ENCODE measurements around the gene S100Z. TPM values are rescaled to one million over a fixed set of nuclear protein-coding genes. Genes with fewer than 3 reads are reported as not detected.
A peak's percentile ranks its signal among the peaks of the same experiment; 100 is the strongest.

The S100Z gene
- total and polyA plus RNA-seq, 4 donors, result 0.77 to 1.9 (median 1.5) TPM

- TF ChIP-seq CTCF (IDR thresholded peaks at IDR 0.05; ENCODE audit: control extremely low read depth, extremely low read depth), result no peak
- Histone ChIP-seq H3K27me3 (ENCODE audit: control insufficient read depth in 3 of 3, insufficient read depth in 3 of 3, low read length in 2 of 3) (no peaks in the 10 kb centered on the region), H3K4me3 (no peak overlapping the region), H3K36me3 (ENCODE audit: control insufficient read depth in 4 of 4, insufficient read depth in 4 of 4, low read length in 4 of 4) (no peaks in the 10 kb centered on the region), H3K9ac (ENCODE audit: insufficient read depth in 1 of 2, low read length in 2 of 2) (no peak overlapping the region), H3K27ac (ENCODE audit: low read depth in 1 of 2, low read length in 1 of 2) (no peak overlapping the region), H3K4me1 (ENCODE audit: control insufficient read depth in 5 of 5, insufficient read depth in 5 of 5, low read length in 5 of 5) (peaks cover 0 to 4% (median 0%) of the 10 kb centered on the region in 5 donors), H3K9me3 (ENCODE audit: control insufficient read depth in 4 of 4, insufficient read depth in 3 of 4, low read length in 3 of 4) (no peaks in the 10 kb centered on the region)
- ATAC-seq (ENCODE audit: insufficient read depth, low FRiP score) (no peak), DNase-seq (no peak)
- 91 to 95% methylated on average over 2 of the region's 2 CpGs for WGBS, 2 donors
Observed at GRCh38 chr5:76866503-76866902, 16.7 kb downstream of the S100Z start.

- DNase-seq (no peak), ATAC-seq (ENCODE audit: insufficient read depth, low FRiP score) (no peak)
- Histone ChIP-seq H3K27me3 (ENCODE audit: control insufficient read depth in 3 of 3, insufficient read depth in 3 of 3, low read length in 2 of 3) (no peaks in the 10 kb centered on the region), H3K4me3 (no peak overlapping the region), H3K27ac (ENCODE audit: low read depth in 1 of 2, low read length in 1 of 2) (no peak overlapping the region), H3K36me3 (ENCODE audit: control insufficient read depth in 4 of 4, insufficient read depth in 4 of 4, low read length in 4 of 4) (no peaks in the 10 kb centered on the region), H3K4me1 (ENCODE audit: control insufficient read depth in 5 of 5, insufficient read depth in 5 of 5, low read length in 5 of 5) (no peaks in the 10 kb centered on the region), H3K9me3 (ENCODE audit: control insufficient read depth in 4 of 4, insufficient read depth in 3 of 4, low read length in 3 of 4) (no peaks in the 10 kb centered on the region), H3K9ac (ENCODE audit: insufficient read depth in 1 of 2, low read length in 2 of 2) (no peak overlapping the region)
- 78 to 81% methylated on average over 4 of the region's 4 CpGs for WGBS, 2 donors
- TF ChIP-seq CTCF (IDR thresholded peaks at IDR 0.05; ENCODE audit: control extremely low read depth, extremely low read depth), result no peak
Observed at GRCh38 chr5:76867038-76867437, 17.2 kb downstream of the S100Z start.

- peak; percentile 68 for TF ChIP-seq CTCF (IDR thresholded peaks at IDR 0.05; ENCODE audit: control extremely low read depth, extremely low read depth)
- Histone ChIP-seq H3K9me3 (ENCODE audit: control insufficient read depth in 4 of 4, insufficient read depth in 3 of 4, low read length in 3 of 4) (no peaks in the 10 kb centered on the region), H3K27ac (ENCODE audit: low read depth in 1 of 2, low read length in 1 of 2) (no peak overlapping the region), H3K4me1 (ENCODE audit: control insufficient read depth in 5 of 5, insufficient read depth in 5 of 5, low read length in 5 of 5) (no peaks in the 10 kb centered on the region), H3K4me3 (no peak overlapping the region), H3K36me3 (ENCODE audit: control insufficient read depth in 4 of 4, insufficient read depth in 4 of 4, low read length in 4 of 4) (no peaks in the 10 kb centered on the region), H3K27me3 (ENCODE audit: control insufficient read depth in 3 of 3, insufficient read depth in 3 of 3, low read length in 2 of 3) (no peaks in the 10 kb centered on the region), H3K9ac (ENCODE audit: insufficient read depth in 1 of 2, low read length in 2 of 2) (no peak overlapping the region)
- peak; percentile 74 to 78 (median 74) for DNase-seq
- WGBS, 2 donors, result 75 to 80% methylated on average over 8 of the region's 8 CpGs
- peak; percentile 72 for ATAC-seq (ENCODE audit: insufficient read depth, low FRiP score)
Observed at GRCh38 chr5:76867827-76868693, 18.2 kb downstream of the S100Z start.
